HG02981 (cell line): Measurements from ENCODE around the gene RPL31.

Experiments
- ATAC-seq: cut with Tn5 transposase; IDR thresholded peaks from one replicate; pipeline ENCODE4 v1.9.1; 2021; ENCODE audit warnings: mild to moderate bottlenecking, moderate library complexity; ENCODE audit not compliant: unreplicated experiment

The RPL31 gene

DNA sequence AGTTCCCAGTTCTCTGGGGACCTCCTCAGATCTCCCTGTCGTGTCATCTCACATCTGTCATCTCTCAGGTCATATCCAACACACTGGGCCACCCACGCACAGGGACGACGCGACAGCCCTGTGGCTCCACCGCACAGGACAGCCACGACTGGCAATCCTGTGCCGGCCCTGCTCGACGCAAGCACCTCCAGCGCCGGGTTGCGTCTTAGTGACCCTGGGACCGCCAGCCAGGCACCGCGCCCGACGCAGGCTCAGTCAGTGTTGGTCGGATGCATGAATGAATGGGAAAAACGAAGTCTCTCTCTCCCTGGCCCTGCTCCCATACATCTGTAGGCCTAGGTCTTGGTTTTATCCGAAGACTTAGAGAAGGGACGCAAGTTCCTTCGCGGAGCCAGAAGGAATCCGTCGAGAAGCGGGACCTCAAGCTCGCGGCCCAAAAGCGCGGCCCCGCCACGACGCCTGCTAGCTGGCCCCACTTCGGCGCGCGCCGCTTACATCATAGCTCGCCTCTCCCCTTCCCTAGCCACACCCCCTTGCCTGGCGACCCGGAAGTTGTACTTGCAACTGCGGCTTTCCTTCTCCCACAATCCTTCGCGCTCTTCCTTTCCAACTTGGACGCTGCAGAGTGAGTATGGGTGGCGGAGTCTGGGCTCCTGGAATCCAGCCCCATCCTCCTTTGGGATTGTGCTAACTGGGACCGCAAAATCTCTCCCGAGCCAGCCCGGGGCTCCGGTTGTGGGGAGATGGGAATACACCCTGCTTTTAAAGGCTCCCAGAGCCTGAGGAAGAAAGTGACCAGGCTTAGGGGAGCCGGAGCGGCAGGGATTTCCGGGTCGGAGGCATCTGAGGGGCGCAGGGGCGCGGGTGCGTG is at the start of gene RPL31:
RPL31 (plus strand) TSS at position 599 of the 871 bp plus-strand sequence. CDS start 413 bp downstream, outside the sequence.
- peak; percentile 98 for ATAC-seq

GRCh38 chr2:100952512-100952911 is 49.6 kb upstream of the RPL31 start:
- no peak for ATAC-seq

- no peak for ATAC-seq
Observed at GRCh38 chr2:100953406-100954043, 48.6 kb upstream of the RPL31 start.

GRCh38 chr2:100954044-100954420 is 48.1 kb upstream of the RPL31 start:
- ATAC-seq, result no peak

GRCh38 chr2:100955226-100955625 is 46.9 kb upstream of the RPL31 start:
- ATAC-seq, result no peak

DNA sequence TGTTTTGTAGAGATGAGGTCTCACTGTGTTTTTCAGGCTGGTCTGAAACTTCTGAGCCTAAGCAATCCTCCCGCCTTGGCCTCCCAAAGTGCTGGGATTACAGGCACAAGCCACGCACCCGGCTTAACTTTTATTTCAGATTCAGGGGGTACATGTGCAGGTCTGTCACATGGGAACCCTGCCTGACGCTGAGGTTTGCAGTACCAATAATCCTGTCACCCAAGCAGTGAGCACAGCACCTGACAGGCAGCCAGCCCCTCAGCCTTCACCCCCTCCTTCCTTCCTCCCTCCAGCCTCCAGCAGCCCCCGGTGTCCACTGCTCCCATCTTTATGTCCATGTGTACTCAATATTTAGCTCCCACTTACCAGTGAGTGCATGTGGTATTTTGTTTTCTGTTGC is 46.0 kb upstream of the RPL31 start:
- no peak for ATAC-seq

GRCh38 chr2:100957996-100958653 is 44.0 kb upstream of the RPL31 start:
- no peak for ATAC-seq

DNA sequence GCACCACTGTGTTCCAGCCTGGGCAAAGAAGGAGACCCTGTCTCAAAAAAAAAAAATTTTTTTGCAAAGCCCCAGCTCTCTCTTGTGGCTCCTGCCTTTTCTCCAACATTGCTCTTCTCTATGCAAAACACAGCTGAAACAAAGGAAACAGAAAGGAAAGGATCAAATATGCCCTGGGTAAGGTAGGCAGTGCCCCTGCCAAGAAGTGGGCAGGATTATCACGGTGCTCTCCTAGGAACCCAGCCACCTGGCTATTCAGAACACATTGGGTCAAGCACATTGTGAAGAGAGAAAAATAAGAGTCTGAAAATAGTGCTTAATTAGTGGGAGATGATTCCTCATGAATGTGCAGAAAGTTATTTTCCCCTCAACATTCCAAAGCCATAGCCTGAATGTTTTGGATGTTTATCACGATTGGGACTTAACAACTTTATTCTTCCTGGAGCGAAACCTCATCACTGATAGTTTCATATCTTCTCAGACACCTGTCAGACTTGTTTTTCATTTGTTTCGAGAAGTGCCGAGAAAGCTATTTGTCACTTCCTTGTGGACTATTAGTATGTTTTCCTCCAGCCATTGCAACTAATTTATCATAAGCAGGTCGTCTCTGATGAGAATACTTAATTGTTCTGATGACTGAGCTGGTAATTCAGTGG is 42.7 kb upstream of the RPL31 start:
- ATAC-seq, result no peak

GRCh38 chr2:100960688-100961087 is 41.4 kb upstream of the RPL31 start:
- ATAC-seq, result no peak

DNA sequence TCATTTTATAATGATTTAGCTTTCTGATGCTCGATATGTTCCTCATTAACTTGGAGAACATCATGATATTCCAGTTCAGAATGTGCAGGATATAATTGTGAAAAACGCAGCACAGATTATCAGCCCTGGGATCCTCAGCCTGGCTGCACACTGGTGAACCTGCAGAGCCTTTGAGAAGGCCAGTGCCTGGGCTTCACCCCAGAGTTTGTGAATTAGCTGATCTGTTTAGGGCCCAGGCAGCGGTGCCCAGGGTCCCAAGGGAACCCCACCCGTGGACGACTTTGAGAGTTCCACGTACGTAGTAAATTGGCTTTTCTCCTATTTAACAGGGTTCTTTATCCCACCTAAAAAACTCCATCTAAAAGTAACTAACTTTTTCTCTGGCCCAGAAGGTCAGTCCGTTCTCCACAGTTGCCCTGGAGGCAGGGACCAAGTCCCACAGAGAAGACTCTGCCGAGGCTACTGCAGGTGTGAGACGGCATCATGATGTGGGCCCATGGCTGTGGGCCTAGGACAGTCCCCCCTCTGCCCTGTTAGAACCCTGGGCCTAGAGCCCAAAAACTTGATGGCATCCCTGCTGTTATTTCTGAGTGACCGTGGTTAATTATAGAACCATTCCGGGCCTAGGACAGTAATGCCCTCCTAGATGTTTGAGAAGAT is 39.6 kb upstream of the RPL31 start:
- no peak for ATAC-seq

DNA sequence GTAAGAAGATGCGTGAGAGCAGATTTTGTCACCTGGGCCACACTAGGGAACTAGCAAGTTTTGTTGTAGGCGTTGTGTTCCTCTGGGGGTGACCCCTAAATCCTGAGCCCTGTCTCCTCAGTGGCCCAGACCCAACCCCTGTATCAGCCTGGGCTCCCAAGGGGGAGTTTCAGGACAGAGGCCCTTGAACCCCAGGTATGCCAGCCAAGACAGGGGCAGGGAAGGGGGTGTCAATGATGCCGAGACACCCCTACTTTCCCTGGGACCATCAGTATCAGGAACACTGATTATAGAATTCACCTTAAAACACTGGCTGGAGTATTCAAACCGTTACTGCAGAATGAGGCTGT is 39.1 kb upstream of the RPL31 start:
- no peak for ATAC-seq

DNA sequence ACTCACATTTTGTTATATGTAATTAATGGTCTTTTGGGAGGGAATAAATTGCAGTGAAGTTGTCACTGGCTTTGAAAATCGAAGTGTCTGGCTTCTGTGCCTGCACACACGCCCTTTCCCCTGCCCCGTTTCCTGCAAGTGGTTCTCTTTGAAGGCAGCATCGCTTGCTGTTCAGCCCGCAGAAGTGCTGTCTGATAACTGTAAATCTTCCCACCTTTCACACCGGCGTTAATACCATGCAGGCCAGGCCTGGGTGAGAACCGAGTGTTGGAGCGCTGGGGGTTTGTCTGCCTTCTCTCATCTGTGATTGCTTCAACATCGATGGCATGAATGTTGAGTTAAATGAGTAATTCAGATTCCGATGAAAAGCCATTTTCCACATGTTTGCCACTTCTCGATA is 37.9 kb upstream of the RPL31 start:
- ATAC-seq, result no peak

DNA sequence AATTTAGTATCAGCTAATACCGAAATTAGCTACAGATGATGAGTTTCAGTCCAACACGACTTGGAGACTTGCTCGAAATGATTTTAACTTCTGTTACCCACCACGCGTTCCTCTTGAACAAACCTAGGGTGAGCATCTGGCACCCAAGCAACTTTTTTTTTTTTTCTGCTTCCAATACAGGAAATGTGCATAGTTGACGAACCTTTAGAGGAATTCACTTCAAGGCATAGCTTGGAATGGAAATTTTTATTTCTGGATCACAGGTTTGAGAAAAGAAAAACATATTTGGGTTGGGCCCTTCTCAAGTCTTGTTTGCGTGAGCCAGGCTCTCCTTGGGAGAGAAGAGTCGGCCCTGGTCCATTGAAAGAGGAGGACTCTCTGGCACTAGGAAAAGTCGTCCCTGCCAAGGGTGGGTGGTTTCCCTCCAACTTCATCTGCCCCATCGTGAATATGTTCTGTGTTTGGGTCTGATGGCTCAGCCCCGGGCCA is 37.4 kb upstream of the RPL31 start:
- ATAC-seq, result no peak

DNA sequence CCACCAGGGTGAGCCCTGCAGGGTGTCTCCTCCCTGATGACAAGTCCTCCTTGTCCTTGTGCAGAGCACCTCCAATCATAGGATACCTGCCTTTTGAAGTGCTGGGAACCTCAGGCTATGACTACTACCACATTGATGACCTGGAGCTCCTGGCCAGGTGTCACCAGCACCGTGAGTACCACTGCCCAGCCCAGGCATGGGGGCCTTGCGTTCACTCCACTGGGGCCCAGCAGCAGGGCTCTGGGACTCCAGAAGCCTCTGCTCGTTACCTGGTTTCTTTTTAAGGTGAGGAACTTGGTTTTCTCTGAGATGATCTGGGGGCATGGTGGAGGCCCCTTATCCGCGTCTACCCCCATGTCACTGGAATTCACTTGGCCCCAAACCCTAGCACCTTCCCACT is 36.5 kb upstream of the RPL31 start:
- ATAC-seq, result no peak

DNA sequence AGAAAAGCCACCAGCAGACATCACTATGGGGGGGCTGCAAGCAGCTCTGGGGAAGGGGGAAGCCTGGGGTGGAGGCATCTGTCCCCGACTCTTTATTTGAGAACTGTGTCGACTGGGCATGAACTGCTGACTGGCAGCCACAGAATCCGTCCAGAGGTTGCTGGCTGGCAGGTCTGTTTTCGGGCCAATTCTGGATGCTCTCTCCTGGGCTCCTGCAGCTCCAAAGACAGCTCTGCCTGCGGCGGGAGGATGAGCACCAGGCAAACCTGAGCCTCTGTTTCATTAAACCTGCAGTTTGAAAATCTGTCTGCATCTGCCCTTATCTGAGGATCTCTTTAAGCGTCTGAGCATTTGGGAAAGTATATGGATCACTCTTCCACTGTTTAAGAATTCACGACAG is 34.4 kb upstream of the RPL31 start:
- no peak for ATAC-seq

DNA sequence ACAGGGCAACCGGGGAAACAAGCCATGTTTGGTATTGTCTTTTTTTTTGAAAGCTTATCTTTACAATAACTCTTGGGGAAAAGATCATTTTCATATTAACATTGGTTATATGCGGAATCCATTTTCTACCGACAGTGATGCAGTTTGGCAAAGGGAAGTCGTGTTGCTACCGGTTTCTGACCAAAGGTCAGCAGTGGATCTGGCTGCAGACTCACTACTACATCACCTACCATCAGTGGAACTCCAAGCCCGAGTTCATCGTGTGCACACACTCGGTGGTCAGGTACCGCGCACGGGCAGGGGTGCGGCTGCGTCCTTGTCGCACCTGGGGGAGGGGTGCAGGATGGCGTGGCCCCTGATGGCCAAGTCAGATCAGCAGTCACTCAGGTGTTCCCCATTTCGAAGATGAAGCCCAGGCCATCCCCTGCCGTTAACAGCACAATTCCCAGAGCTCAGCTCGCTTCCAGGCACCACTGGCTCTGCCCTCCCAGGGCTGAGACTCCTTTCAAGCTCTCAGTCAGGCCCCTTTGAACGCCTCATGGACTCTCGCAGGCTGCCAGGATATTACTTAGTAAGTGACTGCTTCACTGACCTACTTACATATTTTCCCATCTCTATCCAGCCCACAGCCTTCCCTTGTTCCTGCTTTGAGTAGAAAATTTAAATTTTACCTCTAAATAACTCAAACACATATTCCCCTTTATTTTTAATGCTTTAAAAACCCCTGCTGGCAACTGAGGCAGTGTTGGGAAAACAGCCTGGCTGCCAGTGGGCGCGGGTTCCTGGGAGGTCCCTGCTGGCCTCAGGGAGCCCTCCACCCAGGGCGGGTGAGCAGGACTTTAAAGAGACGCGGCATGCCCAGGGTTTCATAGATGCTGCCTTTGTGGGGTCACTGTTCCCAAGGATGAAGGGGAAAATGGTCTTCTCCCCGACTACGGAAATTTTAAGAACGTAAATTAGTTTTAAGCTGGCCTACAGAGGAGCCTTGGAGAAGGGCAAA is 33.6 kb upstream of the RPL31 start:
- no peak for ATAC-seq

DNA sequence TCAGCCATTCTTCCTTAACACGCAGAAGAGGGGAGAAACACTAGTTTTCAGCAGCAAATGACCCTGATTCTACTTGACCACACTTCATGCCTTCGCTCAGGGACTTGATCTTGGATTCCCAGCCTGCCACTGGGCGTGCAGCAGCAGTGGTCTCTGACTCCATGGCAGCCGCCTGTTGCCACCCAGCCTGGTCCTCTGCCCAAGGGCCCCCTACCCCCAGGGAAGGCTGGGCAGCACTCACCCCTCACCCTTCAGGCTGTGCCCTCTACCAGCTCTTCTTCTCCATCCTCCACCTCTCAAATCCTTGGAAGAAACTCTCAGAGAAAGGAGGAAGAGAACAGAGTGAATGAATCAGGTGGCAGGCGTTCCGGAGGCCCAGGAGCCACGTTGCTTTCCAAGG is 32.1 kb upstream of the RPL31 start:
- ATAC-seq, result no peak

GRCh38 chr2:100971221-100971620 is 30.9 kb upstream of the RPL31 start:
- ATAC-seq, result no peak

DNA sequence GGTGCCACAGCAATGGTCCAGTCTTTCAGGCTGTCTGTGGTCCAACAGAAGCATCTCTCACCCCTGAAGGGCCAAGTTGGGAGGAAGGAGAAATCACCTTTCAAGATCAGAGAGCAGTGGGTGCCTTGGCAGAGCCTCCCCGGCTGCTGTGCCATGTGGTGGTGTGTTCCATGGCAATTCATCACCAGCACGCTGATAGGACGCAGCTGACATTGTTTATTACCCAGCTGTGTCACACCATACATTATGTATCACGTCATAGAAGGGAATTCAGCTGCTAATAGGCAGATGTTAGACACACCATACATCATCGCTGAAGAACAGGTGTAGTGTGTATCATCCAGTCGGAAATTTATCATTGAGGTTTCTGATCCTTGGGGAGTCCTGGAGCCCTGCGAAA is 29.6 kb upstream of the RPL31 start:
- ATAC-seq, result no peak
